Vagina (tissue), 2 donors: Measurements from ENCODE around the gene MAPK12.
A peak's percentile ranks its signal among the peaks of the same experiment; 100 is the strongest.

ENCODE experiments used
- POLR2A ChIP-seq, 2 donors: fragments of 450-650 bp; IDR thresholded peaks; one replicate each; pipeline ENCODE4 v1.6.1; 2017; ENCODE audit warnings: antibody characterized with exemption in 2 of 2, mild to moderate bottlenecking in 2 of 2, moderate library complexity in 2 of 2
- POLR2AphosphoS5 ChIP-seq, 2 donors: sonication (generic); formaldehyde crosslinking; IDR thresholded peaks; one replicate each; pipeline ENCODE4 v1.9.0; 2017; ENCODE audit warnings: antibody characterized with exemption in 2 of 2, mild to moderate bottlenecking in 2 of 2, low read depth in 1 of 2; ENCODE audit not compliant: insufficient read depth in 1 of 2
- TF ChIP-seq, protein P1 (sequence below), 3 experiments: fragments of 450-650 bp in 2 of 3; fragments of 200-600 bp in 1 of 3; sonication (generic) in 1 of 3; IDR thresholded peaks; one replicate each; pipeline ENCODE4 v1.5.1; 2017 to 2019; ENCODE audit warnings: antibody characterized with exemption in 3 of 3, mild to moderate bottlenecking in 2 of 3, moderate library complexity in 2 of 3

DNA sequence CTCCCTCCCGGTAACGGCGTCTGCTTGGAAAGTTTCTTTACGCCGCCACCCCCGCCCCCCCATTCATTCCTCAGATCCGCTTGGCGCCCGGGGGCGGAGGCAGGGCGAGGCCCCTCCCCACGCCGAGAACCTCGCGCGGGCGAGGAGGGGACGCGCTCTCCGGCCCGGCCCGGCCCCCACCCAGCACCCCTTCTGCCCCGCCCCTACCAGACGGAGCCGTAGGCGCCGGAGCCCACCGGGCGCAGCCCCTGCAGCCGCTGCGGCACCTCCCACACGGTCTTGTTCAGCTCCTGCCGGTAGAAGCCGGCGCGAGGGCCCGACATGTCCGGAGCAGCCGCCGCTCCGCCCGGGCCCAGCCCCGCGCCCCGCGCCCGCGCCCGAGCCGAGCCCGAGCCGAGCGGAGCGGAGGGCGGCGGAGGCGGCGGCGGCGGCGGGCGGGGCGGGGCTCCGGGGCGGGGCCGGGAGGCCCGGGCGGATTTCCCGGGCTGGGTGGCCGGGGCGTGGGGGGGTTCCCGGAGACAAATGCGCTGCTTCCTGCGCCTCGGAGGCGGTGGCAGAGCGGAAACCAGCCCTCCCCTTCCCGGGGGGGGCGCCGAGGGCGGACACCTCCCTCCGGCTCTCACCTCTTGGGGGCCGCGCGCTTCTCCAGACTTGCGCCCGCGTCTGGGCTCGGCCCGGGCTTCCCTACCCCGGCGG is 8.6 kb upstream of the MAPK12 start, which contains the start of gene MAPK11:
- TF ChIP-seq POLR2AphosphoS5 (IDR thresholded peaks at IDR 0.05; ENCODE audit: insufficient read depth in 1 of 2, low read depth in 1 of 2) (peak in 1 of 2 donors; percentile 49), POLR2A (IDR thresholded peaks at IDR 0.05) (no peak)
- TF ChIP-seq, protein P1, sequence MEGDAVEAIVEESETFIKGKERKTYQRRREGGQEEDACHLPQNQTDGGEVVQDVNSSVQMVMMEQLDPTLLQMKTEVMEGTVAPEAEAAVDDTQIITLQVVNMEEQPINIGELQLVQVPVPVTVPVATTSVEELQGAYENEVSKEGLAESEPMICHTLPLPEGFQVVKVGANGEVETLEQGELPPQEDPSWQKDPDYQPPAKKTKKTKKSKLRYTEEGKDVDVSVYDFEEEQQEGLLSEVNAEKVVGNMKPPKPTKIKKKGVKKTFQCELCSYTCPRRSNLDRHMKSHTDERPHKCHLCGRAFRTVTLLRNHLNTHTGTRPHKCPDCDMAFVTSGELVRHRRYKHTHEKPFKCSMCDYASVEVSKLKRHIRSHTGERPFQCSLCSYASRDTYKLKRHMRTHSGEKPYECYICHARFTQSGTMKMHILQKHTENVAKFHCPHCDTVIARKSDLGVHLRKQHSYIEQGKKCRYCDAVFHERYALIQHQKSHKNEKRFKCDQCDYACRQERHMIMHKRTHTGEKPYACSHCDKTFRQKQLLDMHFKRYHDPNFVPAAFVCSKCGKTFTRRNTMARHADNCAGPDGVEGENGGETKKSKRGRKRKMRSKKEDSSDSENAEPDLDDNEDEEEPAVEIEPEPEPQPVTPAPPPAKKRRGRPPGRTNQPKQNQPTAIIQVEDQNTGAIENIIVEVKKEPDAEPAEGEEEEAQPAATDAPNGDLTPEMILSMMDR (IDR thresholded peaks at IDR 0.05): no peak
